ENCODE measurements around the gene SH3RF3.

Gene SH3RF3

GRCh38 chr2:109427661-109428091, 298.7 kb downstream of the SH3RF3 start:
- Histone ChIP-seq H2AFZ (ENCODE audit: low read depth, low read length) (no peak overlapping the region), H2BK120ac (ENCODE audit: low read depth, low read length) (no peak overlapping the region), H3K36me3 (ENCODE audit: control insufficient read depth in 1 of 2, insufficient read depth in 2 of 2, low read depth in 1 of 2, low read length in 2 of 2) (peaks cover 8 to 28% of the 10 kb centered on the region in 2 experiments), H2BK15ac (ENCODE audit: low read depth, poor library complexity, severe bottlenecking) (no peak overlapping the region), H3K9me3 (ENCODE audit: control insufficient read depth, low read length) (no peaks in the 10 kb centered on the region), H3K4me3 (ENCODE audit: insufficient read depth in 1 of 2, low read depth in 1 of 2, low read length in 2 of 2) (no peak overlapping the region), H3K23ac (ENCODE audit: low read length in 2 of 2) (no peak overlapping the region), H3K9ac (ENCODE audit: low read length) (no peak overlapping the region), H3K79me1 (replicated peaks; ENCODE audit: low read length, poor library complexity, severe bottlenecking) (no peaks in the 10 kb centered on the region), H3K4me1 (ENCODE audit: control insufficient read depth, insufficient read depth, low read depth, low read length) (peaks cover 19% of the 10 kb centered on the region), H4K8ac (ENCODE audit: low read length) (no peak overlapping the region), H2AK5ac (ENCODE audit: low read length, severe bottlenecking) (no peak overlapping the region), H2BK5ac (ENCODE audit: low read depth, low read length, poor library complexity, severe bottlenecking) (no peak overlapping the region), H3K14ac (ENCODE audit: low read length in 2 of 2) (peak overlapping the region in 1 of 2 experiments; percentile 41), H3K27ac (ENCODE audit: low read length, poor library complexity, severe bottlenecking) (no peak overlapping the region), H3K27me3 (ENCODE audit: control insufficient read depth in 1 of 2, insufficient read depth in 1 of 2, low read length in 2 of 2) (no peaks in the 10 kb centered on the region), H3K18ac (ENCODE audit: low read depth in 1 of 2, low read length in 2 of 2) (no peak overlapping the region), H2BK12ac (ENCODE audit: low read length in 2 of 2) (no peak overlapping the region), H3K4me2 (ENCODE audit: low read length, poor library complexity, severe bottlenecking) (no peak overlapping the region), H4K91ac (ENCODE audit: low read length) (no peak overlapping the region), H3K4ac (ENCODE audit: low read depth in 1 of 2, low read length in 2 of 2) (no peak overlapping the region)
- no peak for DNase-seq
- WGBS, result 88% methylated on average over 11 of the region's 11 CpGs

- no peak overlapping the region for H3K4me3 ChIP-seq (ENCODE audit: insufficient read depth in 1 of 2, low read depth in 1 of 2, low read length in 2 of 2)
- H2BK120ac ChIP-seq (ENCODE audit: low read depth, low read length), result no peak overlapping the region
- H2BK5ac ChIP-seq (ENCODE audit: low read depth, low read length, poor library complexity, severe bottlenecking), result no peak overlapping the region
- no peak overlapping the region for H2AFZ ChIP-seq (ENCODE audit: low read depth, low read length)
- no peak overlapping the region for H3K23ac ChIP-seq (ENCODE audit: low read length in 2 of 2)
- no peak overlapping the region for H3K4me2 ChIP-seq (ENCODE audit: low read length, poor library complexity, severe bottlenecking)
- no peak overlapping the region for H4K8ac ChIP-seq (ENCODE audit: low read length)
- H2AK5ac ChIP-seq (ENCODE audit: low read length, severe bottlenecking), result no peak overlapping the region
- H3K9me3 ChIP-seq (ENCODE audit: control insufficient read depth, low read length), result no peaks in the 10 kb centered on the region
- no peak overlapping the region for H2BK12ac ChIP-seq (ENCODE audit: low read length in 2 of 2)
- peaks cover 19% of the 10 kb centered on the region for H3K4me1 ChIP-seq (ENCODE audit: control insufficient read depth, insufficient read depth, low read depth, low read length)
- peaks cover 6 to 26% of the 10 kb centered on the region in 2 experiments for H3K36me3 ChIP-seq (ENCODE audit: control insufficient read depth in 1 of 2, insufficient read depth in 2 of 2, low read depth in 1 of 2, low read length in 2 of 2)
- no peaks in the 10 kb centered on the region for H3K27me3 ChIP-seq (ENCODE audit: control insufficient read depth in 1 of 2, insufficient read depth in 1 of 2, low read length in 2 of 2)
- no peaks in the 10 kb centered on the region for H3K79me1 ChIP-seq (replicated peaks; ENCODE audit: low read length, poor library complexity, severe bottlenecking)
- WGBS, result 97% methylated on average over 12 of the region's 12 CpGs
- DNase-seq, result no peak
- H4K91ac ChIP-seq (ENCODE audit: low read length), result no peak overlapping the region
- no peak overlapping the region for H2BK15ac ChIP-seq (ENCODE audit: low read depth, poor library complexity, severe bottlenecking)
- no peak overlapping the region for H3K9ac ChIP-seq (ENCODE audit: low read length)
- H3K18ac ChIP-seq (ENCODE audit: low read depth in 1 of 2, low read length in 2 of 2), result no peak overlapping the region
- no peak overlapping the region for H3K14ac ChIP-seq (ENCODE audit: low read length in 2 of 2)
- H3K27ac ChIP-seq (ENCODE audit: low read length, poor library complexity, severe bottlenecking), result no peak overlapping the region
- H3K4ac ChIP-seq (ENCODE audit: low read depth in 1 of 2, low read length in 2 of 2), result no peak overlapping the region
These were observed 299.3 kb downstream of the SH3RF3 start for GRCh38 chr2:109428281-109428680.

- Histone ChIP-seq H3K9ac (ENCODE audit: low read length) (no peak overlapping the region), H3K23ac (ENCODE audit: low read length in 2 of 2) (no peak overlapping the region), H3K27me3 (ENCODE audit: control insufficient read depth in 1 of 2, insufficient read depth in 1 of 2, low read length in 2 of 2) (no peaks in the 10 kb centered on the region), H3K18ac (ENCODE audit: low read depth in 1 of 2, low read length in 2 of 2) (no peak overlapping the region), H3K36me3 (ENCODE audit: control insufficient read depth in 1 of 2, insufficient read depth in 2 of 2, low read depth in 1 of 2, low read length in 2 of 2) (peaks cover 4 to 19% of the 10 kb centered on the region in 2 experiments), H2BK5ac (ENCODE audit: low read depth, low read length, poor library complexity, severe bottlenecking) (no peak overlapping the region), H2BK12ac (ENCODE audit: low read length in 2 of 2) (no peak overlapping the region), H3K14ac (ENCODE audit: low read length in 2 of 2) (no peak overlapping the region), H2AK5ac (ENCODE audit: low read length, severe bottlenecking) (no peak overlapping the region), H3K4ac (ENCODE audit: low read depth in 1 of 2, low read length in 2 of 2) (no peak overlapping the region), H4K91ac (ENCODE audit: low read length) (no peak overlapping the region), H3K9me3 (ENCODE audit: control insufficient read depth, low read length) (no peaks in the 10 kb centered on the region), H4K8ac (ENCODE audit: low read length) (no peak overlapping the region), H3K79me1 (replicated peaks; ENCODE audit: low read length, poor library complexity, severe bottlenecking) (no peaks in the 10 kb centered on the region), H3K4me2 (ENCODE audit: low read length, poor library complexity, severe bottlenecking) (no peak overlapping the region), H3K4me1 (ENCODE audit: control insufficient read depth, insufficient read depth, low read depth, low read length) (peaks cover 17% of the 10 kb centered on the region), H3K27ac (ENCODE audit: low read length, poor library complexity, severe bottlenecking) (no peak overlapping the region), H3K4me3 (ENCODE audit: insufficient read depth in 1 of 2, low read depth in 1 of 2, low read length in 2 of 2) (no peak overlapping the region), H2BK15ac (ENCODE audit: low read depth, poor library complexity, severe bottlenecking) (no peak overlapping the region), H2BK120ac (ENCODE audit: low read depth, low read length) (no peak overlapping the region), H2AFZ (ENCODE audit: low read depth, low read length) (no peak overlapping the region)
- no peak for DNase-seq
- WGBS, result 87% methylated on average over 18 of the region's 19 CpGs
These were observed 300.0 kb downstream of the SH3RF3 start for GRCh38 chr2:109428841-109429566.

GRCh38 chr2:109429567-109430328, 300.7 kb downstream of the SH3RF3 start:
- no peak overlapping the region for H2AFZ ChIP-seq (ENCODE audit: low read depth, low read length)
- H3K4me2 ChIP-seq (ENCODE audit: low read length, poor library complexity, severe bottlenecking), result no peak overlapping the region
- WGBS, result 98% methylated on average over 18 of the region's 18 CpGs
- H3K36me3 ChIP-seq (ENCODE audit: control insufficient read depth in 1 of 2, insufficient read depth in 2 of 2, low read depth in 1 of 2, low read length in 2 of 2), result peaks cover 4 to 22% of the 10 kb centered on the region in 2 experiments
- no peak overlapping the region for H4K8ac ChIP-seq (ENCODE audit: low read length)
- DNase-seq, result no peak
- H2AK5ac ChIP-seq (ENCODE audit: low read length, severe bottlenecking), result no peak overlapping the region
- no peaks in the 10 kb centered on the region for H3K27me3 ChIP-seq (ENCODE audit: control insufficient read depth in 1 of 2, insufficient read depth in 1 of 2, low read length in 2 of 2)
- no peak overlapping the region for H2BK15ac ChIP-seq (ENCODE audit: low read depth, poor library complexity, severe bottlenecking)
- H3K4ac ChIP-seq (ENCODE audit: low read depth in 1 of 2, low read length in 2 of 2), result no peak overlapping the region
- H3K4me3 ChIP-seq (ENCODE audit: insufficient read depth in 1 of 2, low read depth in 1 of 2, low read length in 2 of 2), result no peak overlapping the region
- no peak overlapping the region for H2BK120ac ChIP-seq (ENCODE audit: low read depth, low read length)
- no peaks in the 10 kb centered on the region for H3K79me1 ChIP-seq (replicated peaks; ENCODE audit: low read length, poor library complexity, severe bottlenecking)
- peaks cover 15% of the 10 kb centered on the region for H3K4me1 ChIP-seq (ENCODE audit: control insufficient read depth, insufficient read depth, low read depth, low read length)
- no peak overlapping the region for H3K27ac ChIP-seq (ENCODE audit: low read length, poor library complexity, severe bottlenecking)
- H2BK5ac ChIP-seq (ENCODE audit: low read depth, low read length, poor library complexity, severe bottlenecking), result no peak overlapping the region
- no peaks in the 10 kb centered on the region for H3K9me3 ChIP-seq (ENCODE audit: control insufficient read depth, low read length)
- H3K9ac ChIP-seq (ENCODE audit: low read length), result no peak overlapping the region
- no peak overlapping the region for H2BK12ac ChIP-seq (ENCODE audit: low read length in 2 of 2)
- H3K14ac ChIP-seq (ENCODE audit: low read length in 2 of 2), result no peak overlapping the region
- H4K91ac ChIP-seq (ENCODE audit: low read length), result no peak overlapping the region
- no peak overlapping the region for H3K18ac ChIP-seq (ENCODE audit: low read depth in 1 of 2, low read length in 2 of 2)
- H3K23ac ChIP-seq (ENCODE audit: low read length in 2 of 2), result no peak overlapping the region

All from mesenchymal stem cell (in vitro differentiated cells and primary cell).